WTC11 (cell line): ENCODE results near the gene CLEC6A. TPM values are rescaled to one million over a fixed set of nuclear protein-coding genes. Genes with fewer than 3 reads are reported as not detected.

Source experiments
- ATAC-seq: fragments of 200-7000 bp; cut with Tn5 transposase; 2 replicates; pipeline ENCODE4 v1.10.0; 2021; ENCODE audit warnings: mild to moderate bottlenecking, moderate library complexity
- CTCF ChIA-PET: fragments of 300-600 bp; sonication (Branson Sonifier 250); formaldehyde crosslinking; loops from one replicate; lab custom pipeline; 2021; ENCODE audit warnings: antibody characterized with exemption; lab: Charles Lee
- POLR2A ChIA-PET: fragments of 350-600 bp; sonication (Branson Sonifier 250); formaldehyde crosslinking; loops from one replicate; lab custom pipeline; 2021; ENCODE audit warnings: antibody characterized with exemption; lab: Charles Lee
- DNase-seq: peaks from one replicate; pipeline ENCODE4 v3.0.0; 2021; ENCODE audit warnings: low spot score
- H3K27ac Mint-ChIP-seq: 2 replicates; pipeline ENCODE4 v1.8.0; 2021; ENCODE audit warnings: mixed read lengths
- H3K27me3 Mint-ChIP-seq: 2 replicates; pipeline ENCODE4 v1.8.0; 2021; ENCODE audit warnings: low read depth, mild to moderate bottlenecking, moderate library complexity, mixed read lengths
- H3K36me3 Mint-ChIP-seq: 2 replicates; pipeline ENCODE4 v1.8.0; 2021; ENCODE audit warnings: mixed read lengths
- H3K4me1 Mint-ChIP-seq: 2 replicates; pipeline ENCODE4 v1.8.0; 2022; ENCODE audit warnings: mixed read lengths
- H3K4me3 Mint-ChIP-seq: 2 replicates; pipeline ENCODE4 v1.8.0; 2021; ENCODE audit warnings: mild to moderate bottlenecking, moderate library complexity, mixed read lengths
- H3K9me3 Mint-ChIP-seq: 2 replicates; pipeline ENCODE4 v1.8.0; 2021; ENCODE audit warnings: mixed read lengths
- CREM ChIP-seq: sonication (generic); formaldehyde crosslinking; IDR thresholded peaks from 2 replicates; pipeline ENCODE4 v1.8.1; 2022; ENCODE audit warnings: mild to moderate bottlenecking, missing genetic modification reagents, moderate library complexity
- E2F4 ChIP-seq: sonication (generic); formaldehyde crosslinking; IDR thresholded peaks from 2 replicates; pipeline ENCODE4 v1.8.1; 2022; ENCODE audit warnings: low read depth, mild to moderate bottlenecking, moderate library complexity, missing genetic modification reagents, borderline replicate concordance
- ELF4 ChIP-seq: sonication (generic); formaldehyde crosslinking; IDR thresholded peaks from 2 replicates; pipeline ENCODE4 v1.8.1; 2022; ENCODE audit warnings: low read depth, mild to moderate bottlenecking, moderate library complexity, missing genetic modification reagents
- EMX1 ChIP-seq: fragments of 250-450 bp; sonication (Bioruptor Pico); IDR thresholded peaks from 2 replicates; pipeline ENCODE4 v1.8.0; 2021; ENCODE audit warnings: mild to moderate bottlenecking
- ERG ChIP-seq: fragments of 250-450 bp; sonication (Bioruptor Pico); IDR thresholded peaks from 2 replicates; pipeline ENCODE4 v1.8.0; 2021; ENCODE audit warnings: mild to moderate bottlenecking
- GABPB1 ChIP-seq: sonication (generic); formaldehyde crosslinking; IDR thresholded peaks from 2 replicates; pipeline ENCODE4 v1.8.1; 2023; ENCODE audit warnings: mild to moderate bottlenecking, missing genetic modification reagents
- GRHL2 ChIP-seq: fragments of 250-450 bp; sonication (Bioruptor Pico); IDR thresholded peaks from 2 replicates; pipeline ENCODE4 v1.8.0; 2022; ENCODE audit warnings: mild to moderate bottlenecking, moderate library complexity; ENCODE audit not compliant: insufficient replicate concordance, severe bottlenecking
- GTF2I ChIP-seq: fragments of 250-450 bp; sonication (Bioruptor Pico); conservative IDR thresholded peaks from 2 replicates; pipeline ENCODE4 v1.4.0; 2021; ENCODE audit warnings: mild to moderate bottlenecking
- JUN ChIP-seq: sonication (generic); formaldehyde crosslinking; IDR thresholded peaks from 2 replicates; pipeline ENCODE4 v1.8.0; 2023; ENCODE audit warnings: mild to moderate bottlenecking, missing genetic modification reagents
- KAT7 ChIP-seq: sonication (generic); formaldehyde crosslinking; IDR thresholded peaks from 2 replicates; pipeline ENCODE4 v1.8.1; 2023; ENCODE audit warnings: missing genetic modification reagents, mild to moderate bottlenecking, borderline replicate concordance
- MLX ChIP-seq: sonication (generic); formaldehyde crosslinking; IDR thresholded peaks from 2 replicates; pipeline ENCODE4 v1.8.1; 2023; ENCODE audit warnings: mild to moderate bottlenecking, missing genetic modification reagents, moderate library complexity
- NFE2L1 ChIP-seq: sonication (generic); formaldehyde crosslinking; IDR thresholded peaks from 2 replicates; pipeline ENCODE4 v1.8.1; 2023; ENCODE audit warnings: missing genetic modification reagents
- NR3C1 ChIP-seq: sonication (generic); formaldehyde crosslinking; conservative IDR thresholded peaks from 2 replicates; pipeline ENCODE4 v1.8.1; 2023; ENCODE audit warnings: low read depth, mild to moderate bottlenecking, missing genetic modification reagents
- SMAD4 ChIP-seq: sonication (generic); formaldehyde crosslinking; IDR thresholded peaks from 2 replicates; pipeline ENCODE4 v1.8.0; 2022; ENCODE audit warnings: mild to moderate bottlenecking, missing genetic modification reagents
- TP53 ChIP-seq: sonication (generic); formaldehyde crosslinking; IDR thresholded peaks from 2 replicates; pipeline ENCODE4 v1.8.1; 2023; ENCODE audit warnings: mild to moderate bottlenecking, missing genetic modification reagents
- ZNF532 ChIP-seq: fragments of 250-450 bp; sonication (Bioruptor Pico); IDR thresholded peaks from 2 replicates; pipeline ENCODE4 v1.9.0; 2021; ENCODE audit warnings: mild to moderate bottlenecking, borderline replicate concordance
- total RNA-seq: library from RNA; stranded (reverse); gene quantifications from 3 replicates; pipeline ENCODE4 v1.2.3, GENCODE V29; 2021
- TF ChIP-seq, protein P1 (sequence below): sonication (generic); formaldehyde crosslinking; IDR thresholded peaks from 2 replicates; pipeline ENCODE4 v1.8.0; 2023; ENCODE audit warnings: mild to moderate bottlenecking, missing genetic modification reagents
- TF ChIP-seq, protein P2 (sequence below): sonication (generic); formaldehyde crosslinking; IDR thresholded peaks from 2 replicates; pipeline ENCODE4 v1.8.1; 2022; ENCODE audit warnings: mild to moderate bottlenecking, moderate library complexity, missing genetic modification reagents
- TF ChIP-seq, protein P3 (sequence below): fragments of 200-600 bp; IDR thresholded peaks from 2 replicates; pipeline ENCODE4 v1.8.0; 2022; ENCODE audit warnings: antibody characterized with exemption

Gene CLEC6A
- total RNA-seq, 1 experiment from 2014 or later, result 0.20 TPM

- TF ChIP-seq TP53 (CRISPR knock-in tag), result no peak
Observed at GRCh38 chr12:8446642-8447547, 8.9 kb upstream of the CLEC6A start (continued).

GRCh38 chr12:8449355-8449859 is 6.4 kb upstream of the CLEC6A start:
- Mint-ChIP-seq H3K9me3 (peaks cover 6% of the 10 kb centered on the region), H3K4me1 (peaks cover 36% of the 10 kb centered on the region), H3K4me3 (no peak overlapping the region), H3K36me3 (no peaks in the 10 kb centered on the region), H3K27me3 (no peaks in the 10 kb centered on the region), H3K27ac (peak overlapping the region; percentile 76)
- ChIA-PET CTCF (interaction anchor here (0.6 to 1.7 kb wide), 3 partner anchors 59 to 380 kb away, joined by 3 to 7 read pairs (median 4); no protein-coding TSS in a partner anchor), POLR2A (no interaction called here)
- ATAC-seq (peak; percentile 82), DNase-seq (no peak)
- TF ChIP-seq NR3C1 (no peak), NFE2L1 (CRISPR knock-in tag) (no peak), GRHL2 (CRISPR knock-in tag) (no peak), ERG (CRISPR knock-in tag) (no peak), JUN (CRISPR knock-in tag) (no peak), CREM (CRISPR knock-in tag) (no peak), E2F4 (CRISPR knock-in tag) (no peak), EMX1 (no peak), KAT7 (CRISPR knock-in tag) (no peak), MLX (CRISPR knock-in tag) (no peak), ZNF532 (no peak), GTF2I (CRISPR knock-in tag) (no peak), GABPB1 (CRISPR knock-in tag) (no peak), ELF4 (CRISPR knock-in tag) (no peak), SMAD4 (no peak)
- TF ChIP-seq, protein P1, sequence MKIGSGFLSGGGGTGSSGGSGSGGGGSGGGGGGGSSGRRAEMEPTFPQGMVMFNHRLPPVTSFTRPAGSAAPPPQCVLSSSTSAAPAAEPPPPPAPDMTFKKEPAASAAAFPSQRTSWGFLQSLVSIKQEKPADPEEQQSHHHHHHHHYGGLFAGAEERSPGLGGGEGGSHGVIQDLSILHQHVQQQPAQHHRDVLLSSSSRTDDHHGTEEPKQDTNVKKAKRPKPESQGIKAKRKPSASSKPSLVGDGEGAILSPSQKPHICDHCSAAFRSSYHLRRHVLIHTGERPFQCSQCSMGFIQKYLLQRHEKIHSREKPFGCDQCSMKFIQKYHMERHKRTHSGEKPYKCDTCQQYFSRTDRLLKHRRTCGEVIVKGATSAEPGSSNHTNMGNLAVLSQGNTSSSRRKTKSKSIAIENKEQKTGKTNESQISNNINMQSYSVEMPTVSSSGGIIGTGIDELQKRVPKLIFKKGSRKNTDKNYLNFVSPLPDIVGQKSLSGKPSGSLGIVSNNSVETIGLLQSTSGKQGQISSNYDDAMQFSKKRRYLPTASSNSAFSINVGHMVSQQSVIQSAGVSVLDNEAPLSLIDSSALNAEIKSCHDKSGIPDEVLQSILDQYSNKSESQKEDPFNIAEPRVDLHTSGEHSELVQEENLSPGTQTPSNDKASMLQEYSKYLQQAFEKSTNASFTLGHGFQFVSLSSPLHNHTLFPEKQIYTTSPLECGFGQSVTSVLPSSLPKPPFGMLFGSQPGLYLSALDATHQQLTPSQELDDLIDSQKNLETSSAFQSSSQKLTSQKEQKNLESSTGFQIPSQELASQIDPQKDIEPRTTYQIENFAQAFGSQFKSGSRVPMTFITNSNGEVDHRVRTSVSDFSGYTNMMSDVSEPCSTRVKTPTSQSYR (CRISPR knock-in tag), result no peak
- TF ChIP-seq, protein P2, sequence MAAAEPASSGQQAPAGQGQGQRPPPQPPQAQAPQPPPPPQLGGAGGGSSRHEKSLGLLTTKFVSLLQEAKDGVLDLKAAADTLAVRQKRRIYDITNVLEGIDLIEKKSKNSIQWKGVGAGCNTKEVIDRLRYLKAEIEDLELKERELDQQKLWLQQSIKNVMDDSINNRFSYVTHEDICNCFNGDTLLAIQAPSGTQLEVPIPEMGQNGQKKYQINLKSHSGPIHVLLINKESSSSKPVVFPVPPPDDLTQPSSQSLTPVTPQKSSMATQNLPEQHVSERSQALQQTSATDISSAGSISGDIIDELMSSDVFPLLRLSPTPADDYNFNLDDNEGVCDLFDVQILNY, result no peak
- TF ChIP-seq, protein P3, sequence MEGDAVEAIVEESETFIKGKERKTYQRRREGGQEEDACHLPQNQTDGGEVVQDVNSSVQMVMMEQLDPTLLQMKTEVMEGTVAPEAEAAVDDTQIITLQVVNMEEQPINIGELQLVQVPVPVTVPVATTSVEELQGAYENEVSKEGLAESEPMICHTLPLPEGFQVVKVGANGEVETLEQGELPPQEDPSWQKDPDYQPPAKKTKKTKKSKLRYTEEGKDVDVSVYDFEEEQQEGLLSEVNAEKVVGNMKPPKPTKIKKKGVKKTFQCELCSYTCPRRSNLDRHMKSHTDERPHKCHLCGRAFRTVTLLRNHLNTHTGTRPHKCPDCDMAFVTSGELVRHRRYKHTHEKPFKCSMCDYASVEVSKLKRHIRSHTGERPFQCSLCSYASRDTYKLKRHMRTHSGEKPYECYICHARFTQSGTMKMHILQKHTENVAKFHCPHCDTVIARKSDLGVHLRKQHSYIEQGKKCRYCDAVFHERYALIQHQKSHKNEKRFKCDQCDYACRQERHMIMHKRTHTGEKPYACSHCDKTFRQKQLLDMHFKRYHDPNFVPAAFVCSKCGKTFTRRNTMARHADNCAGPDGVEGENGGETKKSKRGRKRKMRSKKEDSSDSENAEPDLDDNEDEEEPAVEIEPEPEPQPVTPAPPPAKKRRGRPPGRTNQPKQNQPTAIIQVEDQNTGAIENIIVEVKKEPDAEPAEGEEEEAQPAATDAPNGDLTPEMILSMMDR, result no peak
